GM21515 (cell line): Measurements from ENCODE around the gene RAMAC.
"Not testable (repeated sequence)": the region's sequence is repeated elsewhere in the genome, so short reads cannot be mapped to it uniquely, and the experiment has no call there.

Experiments
- ATAC-seq: cut with Tn5 transposase; IDR thresholded peaks from one replicate; pipeline ENCODE4 v1.9.1; 2021; ENCODE audit not compliant: unreplicated experiment

RAMAC gene

DNA sequence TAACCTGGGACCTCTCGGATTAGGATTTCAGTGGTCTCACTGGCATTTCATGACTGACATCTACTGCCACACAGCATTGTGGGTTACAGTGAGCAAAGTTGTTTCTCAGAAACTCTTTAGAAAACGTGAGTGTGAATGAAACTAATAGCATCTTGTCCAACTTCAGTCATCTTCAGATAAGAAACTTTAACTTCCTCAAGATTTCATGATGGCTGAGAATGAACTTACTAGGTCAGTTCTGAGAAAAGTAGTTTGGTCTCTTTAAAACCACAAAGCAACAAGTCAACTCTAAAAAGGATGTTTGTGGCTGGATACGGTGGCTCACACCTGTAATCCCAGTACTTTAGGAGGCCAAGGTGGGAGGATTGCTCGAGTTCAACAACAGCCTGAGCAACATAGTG is 19.3 kb upstream of the RAMAC start:
- peak; percentile 78 for ATAC-seq

GRCh38 chr15:82968066-82968465 is 17.9 kb upstream of the RAMAC start:
- no peak for ATAC-seq

GRCh38 chr15:82969353-82969752 is 16.7 kb upstream of the RAMAC start:
- ATAC-seq: no peak

- ATAC-seq: no peak
Observed at GRCh38 chr15:82970078-82970686, 15.8 kb upstream of the RAMAC start.

- ATAC-seq: no peak
Observed at GRCh38 chr15:82970696-82971095, 15.3 kb upstream of the RAMAC start.

DNA sequence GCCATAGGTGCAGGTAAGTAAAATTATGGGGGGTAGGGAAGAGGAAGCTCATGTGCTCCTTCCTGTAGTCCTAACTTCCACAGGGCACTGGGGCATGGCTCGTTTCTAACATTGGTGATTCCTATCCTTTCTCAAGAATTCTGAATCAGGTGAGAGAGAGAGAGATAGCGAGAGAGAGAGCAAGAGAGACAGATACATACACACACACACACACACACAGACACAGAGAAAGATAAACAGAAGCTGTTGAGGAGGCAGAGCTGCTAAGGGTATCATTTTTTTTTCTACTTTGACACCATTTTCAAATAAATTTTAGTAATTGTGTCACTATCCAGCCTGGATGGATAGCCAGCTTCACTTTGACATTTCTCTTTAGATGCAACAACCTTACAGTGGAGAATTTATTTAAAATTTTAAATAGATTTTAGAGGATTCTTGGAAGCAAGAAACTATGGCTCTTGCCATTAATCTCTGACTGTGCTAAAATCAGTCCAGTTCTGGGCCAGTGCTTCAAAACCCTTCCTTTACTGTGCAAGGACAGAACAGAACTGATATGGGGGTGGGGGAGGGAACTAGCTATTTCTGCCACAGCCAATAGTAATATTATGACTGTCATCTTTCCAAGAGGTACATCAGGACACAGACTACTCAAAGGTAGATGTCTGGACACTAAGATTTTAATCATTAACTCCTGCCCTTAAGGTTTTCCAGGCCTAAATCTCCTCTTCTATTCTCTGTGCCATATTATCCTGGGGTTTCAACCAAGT is 14.6 kb upstream of the RAMAC start:
- ATAC-seq: no peak

DNA sequence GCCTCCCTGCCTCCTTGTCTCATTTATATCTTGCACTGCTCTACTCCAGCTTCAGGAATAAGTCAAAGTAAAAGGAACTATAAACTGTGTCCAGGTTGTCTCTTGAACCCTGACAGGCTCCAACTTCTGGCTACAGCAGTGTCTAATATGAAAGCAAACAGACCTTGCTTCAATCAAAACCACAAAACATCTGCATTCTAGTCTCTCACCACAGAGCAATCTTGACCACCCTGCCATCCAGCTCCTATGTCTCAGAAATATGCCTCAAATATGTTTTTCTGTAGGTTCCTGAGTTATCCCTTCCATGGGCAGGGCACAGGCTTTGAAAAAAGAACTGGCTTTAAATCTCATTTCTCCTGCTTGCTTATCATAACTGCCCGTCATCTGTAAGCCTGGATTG is 13.0 kb upstream of the RAMAC start:
- ATAC-seq: no peak

- ATAC-seq: no peak
Observed at GRCh38 chr15:82977076-82977475, 8.9 kb upstream of the RAMAC start.

DNA sequence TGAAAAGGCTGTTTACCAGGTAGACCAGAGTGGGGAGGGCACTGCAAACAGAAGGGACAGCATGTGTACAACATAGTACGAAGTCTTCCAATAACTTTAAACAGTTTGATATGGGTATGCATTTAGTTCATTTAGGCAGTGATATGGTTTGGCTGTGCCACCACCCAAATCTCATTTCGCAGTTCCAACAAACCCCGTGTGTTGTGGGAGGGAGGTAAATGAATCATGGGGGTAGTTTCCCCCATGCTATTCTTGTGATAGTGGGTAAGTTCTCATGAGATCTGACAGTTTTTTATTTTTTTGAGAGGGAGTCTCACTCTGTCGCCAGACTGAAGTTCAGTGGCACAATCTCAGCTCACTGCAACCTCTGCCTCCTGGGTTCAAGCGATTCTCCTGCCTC is 7.6 kb upstream of the RAMAC start:
- no peak for ATAC-seq

DNA sequence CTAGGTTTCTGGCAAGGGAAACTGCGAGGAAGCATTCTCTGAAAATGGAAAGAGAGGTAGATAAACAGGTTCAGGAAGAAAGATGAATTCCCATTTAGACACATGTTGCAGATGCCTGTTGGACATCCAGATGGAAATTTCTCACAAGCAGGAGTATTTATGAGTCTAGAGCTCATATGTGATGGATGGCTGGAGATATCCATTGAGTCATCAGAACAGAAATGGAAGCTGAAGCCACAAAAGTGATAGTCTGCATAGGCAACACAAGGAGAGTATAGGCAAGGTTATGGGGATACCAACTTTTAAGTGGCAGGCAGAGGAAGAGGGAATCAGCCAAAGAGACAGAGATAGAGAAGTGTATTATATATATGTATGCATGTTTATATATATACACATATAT is 6.3 kb upstream of the RAMAC start:
- ATAC-seq: no peak

GRCh38 chr15:82980981-82981380 is 5.0 kb upstream of the RAMAC start:
- ATAC-seq: no peak

- ATAC-seq: peak; percentile 27
Observed at GRCh38 chr15:82986442-82986780, 401 bp downstream of the RAMAC start.

DNA sequence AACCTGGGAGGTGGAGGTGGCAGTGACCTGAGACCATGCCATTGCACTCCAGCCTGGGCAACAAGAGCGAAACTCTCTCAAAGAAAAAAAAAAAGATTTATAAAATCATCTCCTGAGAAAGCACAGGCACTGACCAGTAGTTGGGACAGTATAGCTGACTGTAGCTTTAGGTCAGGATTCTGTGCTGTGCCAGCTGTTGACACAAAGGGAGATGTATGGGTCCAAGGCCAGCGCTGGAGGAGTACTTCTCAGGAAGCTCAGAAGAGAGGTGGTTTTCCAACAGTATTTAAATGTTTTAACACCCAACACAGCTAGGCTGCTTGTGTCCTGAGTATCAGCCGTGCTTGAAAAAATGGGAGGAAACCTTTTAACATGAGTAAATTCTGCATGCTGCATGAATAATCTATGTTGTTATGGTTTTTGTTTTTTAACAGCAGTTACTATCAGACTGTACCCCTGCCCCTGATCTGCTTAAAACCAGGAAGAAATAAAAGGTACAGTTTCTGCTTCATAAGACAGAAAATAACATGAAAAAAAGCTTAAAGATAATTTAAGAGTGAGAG is 6.5 kb downstream of the RAMAC start:
- no peak for ATAC-seq

GRCh38 chr15:82993144-82993543 is 7.1 kb downstream of the RAMAC start:
- no peak for ATAC-seq

- ATAC-seq: no peak
Observed at GRCh38 chr15:82995076-82995475, 9.1 kb downstream of the RAMAC start.

DNA sequence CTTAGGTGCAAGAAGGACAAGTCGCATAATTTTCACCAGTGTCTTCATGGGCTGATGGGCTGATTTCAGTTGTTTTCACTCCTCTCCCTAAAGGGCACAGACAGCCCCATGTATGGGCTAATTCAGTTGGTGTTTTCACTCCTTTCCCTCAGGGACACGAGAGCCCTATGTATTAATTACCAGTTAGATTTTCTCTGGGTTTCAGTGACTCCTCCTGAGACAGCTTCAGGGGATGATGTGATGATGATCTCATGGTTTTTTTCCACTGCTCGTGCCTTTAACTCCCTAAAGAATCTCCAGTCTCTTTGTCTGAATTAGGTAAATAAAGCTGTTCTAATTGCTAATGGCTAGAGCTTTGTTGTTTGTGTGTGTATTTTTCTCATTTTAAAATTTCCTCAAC is 9.9 kb downstream of the RAMAC start:
- ATAC-seq: no peak

DNA sequence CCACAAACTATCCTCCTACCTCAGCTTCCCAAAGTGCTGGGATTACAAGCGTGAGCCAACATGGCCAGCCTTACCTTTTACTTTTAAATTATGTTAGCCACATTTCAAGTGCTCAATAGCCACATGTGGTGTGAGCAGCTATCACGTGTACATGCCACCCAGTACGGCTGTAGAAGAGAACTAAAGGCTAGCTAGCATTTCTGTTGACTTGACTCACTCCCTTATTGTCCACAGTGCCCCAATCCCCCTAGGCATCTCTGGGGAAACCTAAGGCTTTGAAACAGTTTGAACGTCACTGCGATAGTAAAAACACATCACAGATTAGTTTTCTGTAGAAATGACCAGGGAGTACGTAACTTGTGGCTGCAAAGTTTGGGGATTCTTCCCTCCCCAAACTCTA is 13.4 kb downstream of the RAMAC start:
- ATAC-seq: no peak

GRCh38 chr15:82999905-83000671 is 14.1 kb downstream of the RAMAC start:
- peak; percentile 74 for ATAC-seq

DNA sequence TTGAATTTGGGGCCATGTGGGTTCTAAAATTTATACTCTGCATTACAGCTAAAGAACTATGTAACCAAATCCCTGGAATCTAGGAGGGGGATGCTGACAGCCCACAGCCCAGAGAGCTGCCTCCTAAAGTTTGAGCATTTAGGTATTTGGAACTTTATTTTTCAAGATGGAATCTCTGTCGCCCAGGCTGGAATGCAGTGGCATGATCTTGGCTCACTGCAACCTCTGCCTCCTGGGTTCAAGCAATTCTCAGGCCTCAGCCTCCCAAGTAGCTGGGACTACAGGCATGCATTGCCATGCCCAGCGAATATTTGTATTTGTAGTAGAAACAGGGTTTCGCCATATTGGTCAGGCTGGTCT is 14.6 kb downstream of the RAMAC start:
- not testable (repeated sequence) for ATAC-seq

DNA sequence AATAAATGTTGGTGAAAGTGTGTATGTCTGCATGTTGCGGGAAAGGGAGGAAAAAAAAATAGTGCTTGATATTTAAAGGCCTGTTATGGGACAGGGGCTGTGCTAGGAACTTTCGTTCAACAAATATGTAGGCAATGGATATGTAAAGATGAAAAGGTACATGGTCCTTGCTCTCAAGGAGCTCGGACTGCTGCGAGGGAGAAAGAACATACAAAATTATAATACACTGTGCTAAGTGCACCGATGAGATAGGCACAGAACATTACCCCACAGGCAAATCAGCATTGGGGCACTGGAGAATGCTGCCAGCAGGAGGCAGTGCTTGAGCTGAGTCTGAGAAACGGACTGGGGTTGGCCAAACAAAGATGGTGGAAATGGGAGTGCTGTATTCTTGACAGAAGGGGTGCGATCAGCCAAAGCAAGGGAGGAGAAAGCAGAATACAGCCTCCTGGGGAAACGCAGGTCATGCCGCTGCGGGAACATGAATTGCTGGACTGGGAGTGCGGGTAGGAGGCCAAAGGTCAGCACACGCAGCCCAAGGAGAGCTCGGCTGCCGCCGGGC is 24.8 kb downstream of the RAMAC start:
- peak; percentile 68 for ATAC-seq

DNA sequence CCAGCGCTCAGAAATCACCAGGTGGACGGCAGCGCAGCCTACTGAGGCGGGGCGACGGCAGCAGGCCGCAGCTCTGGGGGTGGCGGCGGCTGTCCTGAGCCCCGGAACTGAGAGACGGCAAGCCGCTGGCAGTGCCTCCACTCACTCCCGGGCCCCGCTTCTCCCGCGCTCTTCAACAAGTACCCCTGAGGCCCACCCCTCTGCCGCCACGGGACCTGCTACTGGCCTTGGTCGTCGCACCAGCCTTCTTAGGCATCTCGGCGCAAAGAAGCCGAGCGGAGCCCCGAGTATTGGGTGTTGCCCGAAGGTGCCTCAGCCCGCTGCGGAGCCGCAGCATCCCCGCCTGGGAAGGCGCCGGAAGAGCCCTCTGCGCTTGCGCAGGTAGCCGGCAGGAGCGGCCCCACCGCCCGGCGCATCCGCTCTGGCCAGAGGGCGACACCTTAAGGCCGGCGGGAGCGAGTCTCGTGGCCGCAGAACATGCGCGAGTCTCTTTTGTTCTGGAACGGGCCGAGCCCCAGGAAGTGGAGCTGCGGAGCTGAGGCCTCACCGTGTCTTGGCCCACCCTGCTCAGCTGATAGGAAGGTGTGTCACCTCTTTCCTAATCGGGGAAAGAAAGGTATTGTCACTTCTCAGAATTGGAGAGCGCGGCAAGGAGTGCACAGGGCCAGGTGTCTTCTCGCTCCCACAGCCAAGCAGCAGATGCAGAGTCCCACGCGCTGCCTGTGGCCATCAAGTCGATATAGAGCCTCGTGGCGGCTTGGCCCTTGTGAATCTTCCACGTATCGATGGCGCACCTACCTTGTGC is 25.5 kb downstream of the RAMAC start, which contains the start of gene C15orf40:
C15orf40 (minus strand) TSS at position 369 of the 805 bp plus-strand sequence; CDS start at position 337, 32 bp downstream.
- peak; percentile 87 for ATAC-seq
